ENCODE measurements around the gene ZBTB20.

The ZBTB20 gene

GRCh38 chr3:114660124-114660523 is 487.0 kb downstream of the ZBTB20 start:
- no peak for DNase-seq

- DNase-seq: no peak
Measured at GRCh38 chr3:114659109-114660061, 487.7 kb downstream of the ZBTB20 start.

GRCh38 chr3:114651555-114651954 is 495.5 kb downstream of the ZBTB20 start:
- DNase-seq: no peak

GRCh38 chr3:114650808-114651207 is 496.3 kb downstream of the ZBTB20 start:
- no peak for DNase-seq

GRCh38 chr3:114649331-114649730 is 497.8 kb downstream of the ZBTB20 start:
- no peak for DNase-seq

- no peak for DNase-seq
Measured at GRCh38 chr3:114646526-114646925, 500.6 kb downstream of the ZBTB20 start.

- DNase-seq: no peak
Measured at GRCh38 chr3:114645392-114645791, 501.7 kb downstream of the ZBTB20 start.

- no peak for DNase-seq
Measured at GRCh38 chr3:114644367-114644766, 502.7 kb downstream of the ZBTB20 start.

- DNase-seq: no peak
Measured at GRCh38 chr3:114642951-114643741, 503.9 kb downstream of the ZBTB20 start.

GRCh38 chr3:114640126-114640525 is 507.0 kb downstream of the ZBTB20 start:
- no peak for DNase-seq

- DNase-seq: no peak
Measured at GRCh38 chr3:114639171-114639570, 507.9 kb downstream of the ZBTB20 start.

- DNase-seq: no peak
Measured at GRCh38 chr3:114635878-114636277, 511.2 kb downstream of the ZBTB20 start.

GRCh38 chr3:114634635-114635034 is 512.5 kb downstream of the ZBTB20 start:
- no peak for DNase-seq

GRCh38 chr3:114632757-114633424 is 514.2 kb downstream of the ZBTB20 start:
- DNase-seq: no peak

- DNase-seq: no peak
Measured at GRCh38 chr3:114627770-114628169, 519.3 kb downstream of the ZBTB20 start.

GRCh38 chr3:114626751-114627150 is 520.3 kb downstream of the ZBTB20 start:
- DNase-seq: no peak

GRCh38 chr3:114624571-114625181 is 522.4 kb downstream of the ZBTB20 start:
- peak; percentile 60 for DNase-seq

- no peak for DNase-seq
Measured at GRCh38 chr3:114624047-114624445, 523.0 kb downstream of the ZBTB20 start.

- peak; percentile 8 for DNase-seq
Measured at GRCh38 chr3:114623420-114624046, 523.6 kb downstream of the ZBTB20 start.

- DNase-seq: no peak
Measured at GRCh38 chr3:114622001-114622400, 525.1 kb downstream of the ZBTB20 start.

- no peak for DNase-seq
Measured at GRCh38 chr3:114619771-114620170, 527.3 kb downstream of the ZBTB20 start.

- DNase-seq: no peak
Measured at GRCh38 chr3:114615523-114616085, 531.5 kb downstream of the ZBTB20 start.

Data from inflammatory macrophage treated with lipopolysaccharide for 4 hours (primary cell).